ENCODE measurements around the gene OR51F2. TPM values are rescaled to one million over a fixed set of nuclear protein-coding genes. Genes with fewer than 3 reads are reported as not detected.
"Not testable (repeated sequence)": the region's sequence is repeated elsewhere in the genome, so short reads cannot be mapped to it uniquely, and the experiment has no call there.

The OR51F2 gene
- total and polyA plus RNA-seq, 4 donors: not detected

- no peak overlapping the region for H3K4me3 ChIP-seq (ENCODE audit: low read depth in 1 of 3, low read length in 3 of 3)
- H3K27me3 ChIP-seq (ENCODE audit: control insufficient read depth in 4 of 4, insufficient read depth in 4 of 4, low read length in 3 of 4): no peaks in the 10 kb centered on the region
- no peak for DNase-seq (ENCODE audit: low spot score)
- 31% methylated on average over 2 of the region's 2 CpGs for WGBS
- peaks cover 0 to 5% (median 0%) of the 10 kb centered on the region in 4 donors for H3K9me3 ChIP-seq (ENCODE audit: control insufficient read depth in 4 of 4, low read length in 3 of 4)
- H3K9ac ChIP-seq (ENCODE audit: low read depth in 1 of 2, low read length in 2 of 2): no peak overlapping the region
- no peak for TF ChIP-seq FOXA2 (IDR thresholded peaks at IDR 0.05)
- TF ChIP-seq, protein P1, sequence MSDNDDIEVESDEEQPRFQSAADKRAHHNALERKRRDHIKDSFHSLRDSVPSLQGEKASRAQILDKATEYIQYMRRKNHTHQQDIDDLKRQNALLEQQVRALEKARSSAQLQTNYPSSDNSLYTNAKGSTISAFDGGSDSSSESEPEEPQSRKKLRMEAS (IDR thresholded peaks at IDR 0.05): no peak
- TF ChIP-seq HNF4A (conservative IDR thresholded peaks at IDR 0.05): no peak
- no peak for TF ChIP-seq YY1 (IDR thresholded peaks at IDR 0.05)
- TF ChIP-seq, protein P2, sequence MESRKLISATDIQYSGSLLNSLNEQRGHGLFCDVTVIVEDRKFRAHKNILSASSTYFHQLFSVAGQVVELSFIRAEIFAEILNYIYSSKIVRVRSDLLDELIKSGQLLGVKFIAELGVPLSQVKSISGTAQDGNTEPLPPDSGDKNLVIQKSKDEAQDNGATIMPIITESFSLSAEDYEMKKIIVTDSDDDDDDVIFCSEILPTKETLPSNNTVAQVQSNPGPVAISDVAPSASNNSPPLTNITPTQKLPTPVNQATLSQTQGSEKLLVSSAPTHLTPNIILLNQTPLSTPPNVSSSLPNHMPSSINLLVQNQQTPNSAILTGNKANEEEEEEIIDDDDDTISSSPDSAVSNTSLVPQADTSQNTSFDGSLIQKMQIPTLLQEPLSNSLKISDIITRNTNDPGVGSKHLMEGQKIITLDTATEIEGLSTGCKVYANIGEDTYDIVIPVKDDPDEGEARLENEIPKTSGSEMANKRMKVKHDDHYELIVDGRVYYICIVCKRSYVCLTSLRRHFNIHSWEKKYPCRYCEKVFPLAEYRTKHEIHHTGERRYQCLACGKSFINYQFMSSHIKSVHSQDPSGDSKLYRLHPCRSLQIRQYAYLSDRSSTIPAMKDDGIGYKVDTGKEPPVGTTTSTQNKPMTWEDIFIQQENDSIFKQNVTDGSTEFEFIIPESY (IDR thresholded peaks at IDR 0.05): no peak
- no peak for TF ChIP-seq TAF1 (conservative IDR thresholded peaks at IDR 0.05)
- no peak for TF ChIP-seq RXRA (IDR thresholded peaks at IDR 0.05)
- TF ChIP-seq EGR1 (IDR thresholded peaks at IDR 0.05; ENCODE audit: low read depth in 2 of 2): no peak
- TF ChIP-seq, protein P3, sequence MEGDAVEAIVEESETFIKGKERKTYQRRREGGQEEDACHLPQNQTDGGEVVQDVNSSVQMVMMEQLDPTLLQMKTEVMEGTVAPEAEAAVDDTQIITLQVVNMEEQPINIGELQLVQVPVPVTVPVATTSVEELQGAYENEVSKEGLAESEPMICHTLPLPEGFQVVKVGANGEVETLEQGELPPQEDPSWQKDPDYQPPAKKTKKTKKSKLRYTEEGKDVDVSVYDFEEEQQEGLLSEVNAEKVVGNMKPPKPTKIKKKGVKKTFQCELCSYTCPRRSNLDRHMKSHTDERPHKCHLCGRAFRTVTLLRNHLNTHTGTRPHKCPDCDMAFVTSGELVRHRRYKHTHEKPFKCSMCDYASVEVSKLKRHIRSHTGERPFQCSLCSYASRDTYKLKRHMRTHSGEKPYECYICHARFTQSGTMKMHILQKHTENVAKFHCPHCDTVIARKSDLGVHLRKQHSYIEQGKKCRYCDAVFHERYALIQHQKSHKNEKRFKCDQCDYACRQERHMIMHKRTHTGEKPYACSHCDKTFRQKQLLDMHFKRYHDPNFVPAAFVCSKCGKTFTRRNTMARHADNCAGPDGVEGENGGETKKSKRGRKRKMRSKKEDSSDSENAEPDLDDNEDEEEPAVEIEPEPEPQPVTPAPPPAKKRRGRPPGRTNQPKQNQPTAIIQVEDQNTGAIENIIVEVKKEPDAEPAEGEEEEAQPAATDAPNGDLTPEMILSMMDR (IDR thresholded peaks at IDR 0.05; ENCODE audit: low read depth, low read length, missing input control): no peak
- no peaks in the 10 kb centered on the region for H3K4me1 ChIP-seq (ENCODE audit: control insufficient read depth in 4 of 4, insufficient read depth in 4 of 4, low read length in 3 of 4)
- H3K27ac ChIP-seq (ENCODE audit: low read depth in 1 of 2, low read length in 2 of 2): no peak overlapping the region
- H3K36me3 ChIP-seq (ENCODE audit: control insufficient read depth in 4 of 4, insufficient read depth in 3 of 4, low read depth in 1 of 4, low read length in 3 of 4): no peaks in the 10 kb centered on the region
These were observed 23.9 kb upstream of the OR51F2 start for GRCh38 chr11:4797206-4797605.

GRCh38 chr11:4798427-4799183 is 22.5 kb upstream of the OR51F2 start:
- TF ChIP-seq RAD21 (IDR thresholded peaks at IDR 0.05): no peak
- TF ChIP-seq HNF4A (conservative IDR thresholded peaks at IDR 0.05): no peak
- TF ChIP-seq, protein P1 (IDR thresholded peaks at IDR 0.05): no peak
- TF ChIP-seq RXRA (IDR thresholded peaks at IDR 0.05): no peak
- no peak for TF ChIP-seq JUND (IDR thresholded peaks at IDR 0.05)
- TF ChIP-seq ATF3 (IDR thresholded peaks at IDR 0.05): no peak
- TF ChIP-seq REST (IDR thresholded peaks at IDR 0.05): no peak
- TF ChIP-seq FOXA1 (IDR thresholded peaks at IDR 0.05): no peak
- TF ChIP-seq FOXA2 (IDR thresholded peaks at IDR 0.05): no peak
- TF ChIP-seq, protein P2 (IDR thresholded peaks at IDR 0.05): no peak
- TF ChIP-seq SP1 (IDR thresholded peaks at IDR 0.05): no peak
- Histone ChIP-seq H3K4me3 (ENCODE audit: low read depth in 1 of 3, low read length in 3 of 3) (no peak overlapping the region), H3K36me3 (ENCODE audit: control insufficient read depth in 4 of 4, insufficient read depth in 3 of 4, low read depth in 1 of 4, low read length in 3 of 4) (no peaks in the 10 kb centered on the region), H3K9me3 (ENCODE audit: control insufficient read depth in 4 of 4, low read length in 3 of 4) (peaks cover 0 to 5% (median 0%) of the 10 kb centered on the region in 4 donors), H3K4me1 (ENCODE audit: control insufficient read depth in 4 of 4, insufficient read depth in 4 of 4, low read length in 3 of 4) (no peaks in the 10 kb centered on the region), H3K9ac (ENCODE audit: low read depth in 1 of 2, low read length in 2 of 2) (no peak overlapping the region), H3K27me3 (ENCODE audit: control insufficient read depth in 4 of 4, insufficient read depth in 4 of 4, low read length in 3 of 4) (no peaks in the 10 kb centered on the region), H3K27ac (ENCODE audit: low read depth in 1 of 2, low read length in 2 of 2) (no peak overlapping the region)
- 52% methylated on average over 6 of the region's 6 CpGs for WGBS
- no peak for DNase-seq (ENCODE audit: low spot score)

GRCh38 chr11:4801316-4801715 is 19.8 kb upstream of the OR51F2 start:
- WGBS: 76% methylated on average over 5 of the region's 5 CpGs
- not testable (repeated sequence) for H3K9ac ChIP-seq (ENCODE audit: low read depth in 1 of 2, low read length in 2 of 2); H3K4me1 ChIP-seq (ENCODE audit: control insufficient read depth in 4 of 4, insufficient read depth in 4 of 4, low read length in 3 of 4)

More at GRCh38 chr11:4801316-4801715, 19.8 kb upstream of the OR51F2 start:
- not testable (repeated sequence) for H3K27ac ChIP-seq (ENCODE audit: low read depth in 1 of 2, low read length in 2 of 2); H3K27me3 ChIP-seq (ENCODE audit: control insufficient read depth in 4 of 4, insufficient read depth in 4 of 4, low read length in 3 of 4); DNase-seq (ENCODE audit: low spot score); H3K9me3 ChIP-seq (ENCODE audit: control insufficient read depth in 4 of 4, low read length in 3 of 4); H3K4me3 ChIP-seq (ENCODE audit: low read depth in 1 of 3, low read length in 3 of 3); H3K36me3 ChIP-seq (ENCODE audit: control insufficient read depth in 4 of 4, insufficient read depth in 3 of 4, low read depth in 1 of 4, low read length in 3 of 4)
